K562 (cell line): ENCODE results near the gene OR8K5. TPM values are rescaled to one million over a fixed set of nuclear protein-coding genes. Genes with fewer than 3 reads are reported as not detected.
"Not testable (repeated sequence)": the region's sequence is repeated elsewhere in the genome, so short reads cannot be mapped to it uniquely, and the experiment has no call there.

Experiments used
- ATAC-seq: fragments of 200-7000 bp; cut with Tn5 transposase; 3 replicates; pipeline ENCODE4 v1.9.1; 2020; ENCODE audit warnings: moderate library complexity
- BruUV-seq: library from RNA; stranded (reverse); fragments of 400-500 nt; replicated peaks from 2 replicates; lab custom pipeline; 2021; lab: Mats Ljungman, UMichigan
- CTCF ChIA-PET: fragments of 300-600 bp; formaldehyde crosslinking; extraction: SDS; loops from one replicate; lab custom pipeline; 2021; ENCODE audit warnings: low intra/inter-chr PET ratio; lab: Yijun Ruan, JAX
- POLR2A ChIA-PET: fragments of 300-600, 350-650 bp; sonication (Branson Sonifier 250); formaldehyde crosslinking; extraction: SDS; loops from one replicate; lab custom pipeline; 2021; ENCODE audit warnings: antibody characterized with exemption, inconsistent platforms; lab: Yijun Ruan, JAX
- DNase-seq, 4 experiments: peaks; one replicate each; pipeline versions ENCODE4 v3.0.0 to v3.0.0-alpha.2; 2011 to 2018; ENCODE audit warnings: low spot score in 3 of 4, mixed read lengths in 3 of 4; ENCODE audit errors: extremely low read depth in 1 of 4
- FAIRE-seq: peaks from 2 replicates; lab custom pipeline; 2011; peaks lifted over from hg19 to GRCh38; lab: Jason Lieb, UNC
- H2AFZ ChIP-seq: 2 replicates; pipeline ENCODE4 v1.6.0; 2011; ENCODE audit warnings: low read depth, low read length, control low read depth, inconsistent platforms
- H3K27ac ChIP-seq: fragments of 200-600 bp; 3 replicates; pipeline ENCODE4 v1.8.0; 2011; ENCODE audit warnings: low read depth, mild to moderate bottlenecking, control low read depth, inconsistent platforms, low read length, moderate library complexity, mixed read lengths; ENCODE audit errors: extremely low read depth
- H3K27me3 ChIP-seq, 2 experiments: fragments of 300-600 bp in 1 of 2; 2 replicates in 1 of 2; 3 replicates in 1 of 2; pipeline versions ENCODE4 v1.6.0 to v1.8.0; 2011; ENCODE audit warnings: inconsistent platforms in 2 of 2, low read length in 2 of 2, mild to moderate bottlenecking in 1 of 2, mixed read lengths in 1 of 2, moderate library complexity in 1 of 2; ENCODE audit not compliant: control insufficient read depth in 2 of 2, insufficient read depth in 2 of 2
- H3K36me3 ChIP-seq: fragments of 300-600 bp; 3 replicates; pipeline ENCODE4 v1.8.0; 2011; ENCODE audit warnings: mild to moderate bottlenecking, low read length, inconsistent platforms; ENCODE audit not compliant: control insufficient read depth, insufficient read depth
- H3K4me1 ChIP-seq, 2 experiments: fragments of 200-600 bp in 1 of 2; replicated peaks in 1 of 2; 2 replicates in 1 of 2; 3 replicates in 1 of 2; pipeline versions ENCODE4 v1.5.1 to v1.8.0; 2011; ENCODE audit warnings: inconsistent platforms in 2 of 2, low read length in 2 of 2, mild to moderate bottlenecking in 1 of 2, mixed read lengths in 1 of 2, moderate library complexity in 1 of 2; ENCODE audit not compliant: control insufficient read depth in 2 of 2, insufficient read depth in 2 of 2
- H3K4me2 ChIP-seq: 2 replicates; pipeline ENCODE4 v1.6.1; 2011; ENCODE audit warnings: low read length, control low read depth, inconsistent platforms, mixed read lengths; ENCODE audit not compliant: insufficient read depth
- H3K4me3 ChIP-seq: fragments of 200-600 bp; sonication (generic), shearing (Covaris generic); 2 replicates; pipeline ENCODE4 v1.5.1; 2016; ENCODE audit warnings: control low read depth, inconsistent platforms
- H3K79me2 ChIP-seq: fragments of 200-600 bp; 3 replicates; pipeline ENCODE4 v1.8.0; 2011; ENCODE audit warnings: low read length, inconsistent platforms; ENCODE audit not compliant: control insufficient read depth, insufficient read depth
- H3K9ac ChIP-seq, 2 experiments: 2 replicates each; pipeline versions ENCODE4 v1.6.0 to v1.6.1; 2011; ENCODE audit warnings: low read depth in 2 of 2, low read length in 2 of 2, control low read depth in 1 of 2, inconsistent platforms in 1 of 2, mild to moderate bottlenecking in 1 of 2, mixed read lengths in 1 of 2; ENCODE audit not compliant: insufficient read depth in 1 of 2
- H3K9me1 ChIP-seq: one replicate; pipeline ENCODE4 v1.6.0; 2011; ENCODE audit warnings: inconsistent platforms, mild to moderate bottlenecking, low read length, moderate library complexity; ENCODE audit not compliant: control insufficient read depth, insufficient read depth
- H3K9me3 ChIP-seq: replicated peaks from 2 replicates; pipeline ENCODE4 v1.5.1; 2011; ENCODE audit warnings: low read depth, low read length, inconsistent platforms; ENCODE audit not compliant: control insufficient read depth, insufficient read depth
- H4K20me1 ChIP-seq: replicated peaks from 2 replicates; pipeline ENCODE4 v1.6.1; 2011; ENCODE audit warnings: low read length, inconsistent platforms, mixed read lengths; ENCODE audit not compliant: control insufficient read depth, insufficient read depth
- DMBX1 ChIP-seq: fragments of 250-450 bp; sonication (Bioruptor Pico); IDR thresholded peaks from 2 replicates; pipeline ENCODE4 v1.8.0; 2022; ENCODE audit warnings: inconsistent platforms, mild to moderate bottlenecking, moderate library complexity, borderline replicate concordance
- SPI1 ChIP-seq: IDR thresholded peaks from 2 replicates; pipeline ENCODE4 v1.6.1; 2011; ENCODE audit warnings: low read depth, low read length, control low read depth, borderline replicate concordance
- WGBS: fragments of 100-300 bp; shearing (Covaris generic); methylation state at CpG from one replicate; pipeline ENCODE4 v1.1.6; 2016; ENCODE audit warnings: low coverage, mixed read lengths; ENCODE audit not compliant: insufficient coverage; ENCODE audit errors: missing lambda C conversion rate; 5-methylcytosine and 5-hydroxymethylcytosine counted together
- in situ Hi-C: fragments of 300-500 bp; cut with MboI; formaldehyde crosslinking; loops from 4 replicates; pipeline ENCODE4 v1.15.0; 2018; ENCODE audit warnings: inconsistent platforms, mixed read lengths
- intact Hi-C: fragments of 100-400 bp; cut with micrococcal nuclease; formaldehyde crosslinking; loops from 2 replicates; pipeline ENCODE4 v1.14.2; 2022
- polyA plus RNA-seq, 8 experiments: library from polyadenylated mRNA; depleted of rRNA in 4 of 8; stranded (reverse) in 5 of 8; unstranded in 3 of 8; fragments of >200 nt; fragmentation: Nextera tagmentation in 2 of 8; fragmentation: Illumina TruSeq in 1 of 8; extraction: Ambion mirVana in 2 of 8; extraction: Trizol in 1 of 8; gene quantifications; 2 replicates each; pipeline versions ENCODE4 v1.2.1 to v1.2.3, GENCODE V29; 2011 to 2014; ENCODE audit warnings: inconsistent platforms in 1 of 8, missing spikeins in 1 of 8
- total RNA-seq, 7 experiments: library from RNA; depleted of rRNA in 6 of 7; stranded (reverse); fragments of >200 nt in 6 of 7; fragmentation: Illumina TruSeq in 2 of 7; extraction: Trizol in 2 of 7; gene quantifications; 2 replicates each; pipeline versions ENCODE4 v1.2.1 to v1.2.3, GENCODE V29; 2011 to 2021; ENCODE audit warnings: low replicate concordance in 1 of 7

Gene OR8K5
- total and polyA plus RNA-seq, 9 of the 15 experiments (the other 6 are each of a cell fraction or from before 2014, with no cell fraction given) = not detected

GRCh38 chr11:56151376-56151775, 8.7 kb downstream of the OR8K5 start:
- POLR2A ChIA-PET = no interaction called here
- Histone ChIP-seq H3K4me2 (no peak overlapping the region), H3K4me3 (no peak overlapping the region), H3K9me3 (peaks cover 2% of the 10 kb centered on the region; the same call in 1 of the 2 replicates), H4K20me1 (no peaks in the 10 kb centered on the region)
- DNase-seq (no peak), ATAC-seq (no peak)
- in situ Hi-C loops = no loop called here
- TF ChIP-seq DMBX1 (CRISPR knock-in tag) = peak; percentile 75; the same call in 1 of the 2 replicates
- TF ChIP-seq SPI1 = no peak
- TF ChIP-seq, all 486 proteins: peak for 1
- Histone ChIP-seq H3K9ac (no peak overlapping the region), H3K79me2 (no peaks in the 10 kb centered on the region), H3K27ac (no peak overlapping the region), H2AFZ (no peak overlapping the region), H3K36me3 (no peaks in the 10 kb centered on the region), H3K4me1 (no peaks in the 10 kb centered on the region), H3K27me3 (no peaks in the 10 kb centered on the region), H3K9me1 (no peaks in the 10 kb centered on the region)
- BruUV-seq = no TSS peak
- CTCF ChIA-PET = no interaction called here
- 0% methylated on average over 1 of the region's 1 CpG for WGBS
- intact Hi-C loops = no loop called here
- no peak for FAIRE-seq

- in situ Hi-C loops, POLR2A ChIA-PET, BruUV-seq, intact Hi-C loops, H3K4me1 ChIP-seq, H3K9me1 ChIP-seq, H3K9ac ChIP-seq, H3K27me3 ChIP-seq, H3K4me3 ChIP-seq, H4K20me1 ChIP-seq, CTCF ChIA-PET, H3K27ac ChIP-seq, H3K36me3 ChIP-seq, FAIRE-seq, DNase-seq, ATAC-seq, H3K9me3 ChIP-seq, H2AFZ ChIP-seq, H3K79me2 ChIP-seq, H3K4me2 ChIP-seq: not testable (repeated sequence)
- 0% methylated on average over 4 of the region's 30 CpGs for WGBS
Observed at GRCh38 chr11:56143681-56144080, 16.4 kb downstream of the OR8K5 start.
